HG03354 (cell line): Measurements from ENCODE around the gene LCA5L.
"Not testable (repeated sequence)": the region's sequence is repeated elsewhere in the genome, so short reads cannot be mapped to it uniquely, and the experiment has no call there.

Experiments
- ATAC-seq: cut with Tn5 transposase; IDR thresholded peaks from one replicate; pipeline ENCODE4 v1.9.1; 2021; ENCODE audit warnings: mild to moderate bottlenecking; ENCODE audit not compliant: unreplicated experiment, poor library complexity, severe bottlenecking

LCA5L gene

GRCh38 chr21:39452207-39452969, 6.8 kb upstream of the LCA5L start:
- ATAC-seq, result no peak

- ATAC-seq, result no peak
These were observed 6.0 kb upstream of the LCA5L start, which contains the start of gene SH3BGR for GRCh38 chr21:39451332-39452206. TSS of gene SH3BGR (plus strand) at chr21:39451970. CDS start at chr21:39452097, 127 bp downstream.

- ATAC-seq, result no peak
These were observed 1.7 kb upstream of the LCA5L start for GRCh38 chr21:39447264-39447663.

DNA sequence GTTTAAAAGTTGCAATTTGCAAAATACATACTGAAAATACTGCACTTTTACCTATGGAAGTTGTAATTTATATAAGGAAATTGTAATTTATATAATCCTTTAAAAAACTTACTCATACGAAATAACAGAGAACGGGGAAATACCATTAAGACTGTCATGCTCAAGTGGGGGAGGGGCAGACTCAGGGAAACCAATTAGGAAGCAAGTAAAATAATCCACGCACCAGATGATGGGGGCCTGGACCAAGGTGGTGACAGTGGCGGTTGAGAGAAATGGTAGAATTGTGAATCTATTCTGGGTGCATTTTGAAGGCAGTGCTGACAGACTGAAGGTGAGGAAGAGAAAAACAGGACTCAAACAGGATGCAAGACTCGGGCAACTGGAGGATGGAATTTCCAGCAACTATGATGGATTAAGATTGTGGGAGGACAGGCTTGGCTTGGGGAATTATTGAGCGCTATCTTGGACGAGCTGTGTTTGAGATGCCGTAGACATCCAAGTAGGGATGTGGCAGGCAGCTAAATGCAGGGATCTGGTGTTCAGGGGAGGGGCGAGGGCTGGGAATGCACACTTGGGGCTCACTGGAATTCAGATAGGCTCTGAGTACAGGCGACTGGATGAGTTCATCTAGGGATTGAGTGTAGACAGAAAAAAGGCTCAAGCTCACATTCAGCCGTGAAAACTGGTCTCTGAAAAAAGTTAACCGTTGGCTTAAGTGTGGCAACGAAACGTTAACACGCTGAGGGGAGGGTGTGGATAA, 977 bp downstream of the LCA5L start:
- peak; percentile 7 for ATAC-seq

GRCh38 chr21:39441502-39442475, 3.8 kb downstream of the LCA5L start:
- peak; percentile 37 for ATAC-seq

DNA sequence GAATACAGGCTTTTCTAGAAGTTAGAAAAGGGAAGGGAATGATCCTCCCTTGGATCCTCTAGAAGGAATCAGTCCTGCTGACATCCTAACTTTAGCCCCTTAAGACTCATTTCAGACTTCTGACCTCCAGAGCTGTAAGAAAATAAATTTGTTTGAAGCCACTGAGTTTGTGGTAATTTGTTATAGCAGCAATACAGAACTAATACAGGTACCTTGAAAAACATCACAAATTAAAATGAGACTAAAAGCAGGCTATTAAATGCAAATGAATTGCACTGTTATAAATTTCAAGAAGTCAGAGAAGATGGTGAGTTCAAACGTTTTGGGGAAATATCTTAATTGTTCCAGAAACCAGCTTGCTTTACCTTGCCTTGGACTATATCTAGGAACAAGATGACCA, 6.3 kb downstream of the LCA5L start:
- no peak for ATAC-seq

DNA sequence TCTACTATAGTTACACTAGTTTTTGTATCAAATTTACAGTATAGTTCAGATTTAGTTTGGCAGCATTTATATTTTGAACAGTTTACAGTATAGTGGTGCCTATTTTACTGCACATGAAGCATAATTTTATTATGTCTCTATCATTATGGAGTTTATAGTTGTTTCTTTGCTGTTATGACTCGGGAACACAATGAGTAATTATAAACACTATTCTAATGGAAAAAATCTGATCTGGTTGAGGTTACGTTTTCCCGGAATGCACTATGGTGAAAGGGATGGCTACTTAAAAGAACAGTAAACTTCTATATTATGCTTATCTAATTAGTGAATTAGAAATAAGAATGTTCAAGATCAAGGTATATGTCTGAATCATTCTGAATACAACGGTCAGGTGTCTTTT, 10.6 kb downstream of the LCA5L start:
- no peak for ATAC-seq

DNA sequence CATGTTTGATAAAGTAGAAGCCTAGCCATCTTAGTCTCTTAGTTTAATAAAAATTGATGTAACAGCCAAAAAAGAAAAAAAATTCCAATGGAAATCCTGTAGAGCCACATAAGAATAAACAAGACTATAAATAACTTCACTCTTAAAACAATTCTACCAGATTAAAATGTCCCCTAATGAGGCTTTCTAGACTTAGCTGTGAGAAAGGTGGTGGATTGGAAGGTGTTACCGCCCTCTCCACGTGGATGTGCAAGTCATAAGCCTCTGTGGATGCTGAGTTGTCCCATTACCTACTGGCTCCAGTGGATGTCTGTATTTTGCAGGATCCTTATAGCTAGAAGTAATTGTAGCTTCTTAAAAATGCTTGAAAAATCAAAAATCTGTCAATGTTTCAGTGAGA, 14.6 kb downstream of the LCA5L start:
- ATAC-seq, result no peak

GRCh38 chr21:39430457-39430856, 15.1 kb downstream of the LCA5L start:
- no peak for ATAC-seq

GRCh38 chr21:39430016-39430415, 15.6 kb downstream of the LCA5L start:
- no peak for ATAC-seq

- no peak for ATAC-seq
These were observed 16.1 kb downstream of the LCA5L start for GRCh38 chr21:39429445-39429844.

- ATAC-seq, result no peak
These were observed 22.9 kb downstream of the LCA5L start for GRCh38 chr21:39422527-39423241.

- not testable (repeated sequence) for ATAC-seq
These were observed 26.4 kb downstream of the LCA5L start for GRCh38 chr21:39419204-39419603.

DNA sequence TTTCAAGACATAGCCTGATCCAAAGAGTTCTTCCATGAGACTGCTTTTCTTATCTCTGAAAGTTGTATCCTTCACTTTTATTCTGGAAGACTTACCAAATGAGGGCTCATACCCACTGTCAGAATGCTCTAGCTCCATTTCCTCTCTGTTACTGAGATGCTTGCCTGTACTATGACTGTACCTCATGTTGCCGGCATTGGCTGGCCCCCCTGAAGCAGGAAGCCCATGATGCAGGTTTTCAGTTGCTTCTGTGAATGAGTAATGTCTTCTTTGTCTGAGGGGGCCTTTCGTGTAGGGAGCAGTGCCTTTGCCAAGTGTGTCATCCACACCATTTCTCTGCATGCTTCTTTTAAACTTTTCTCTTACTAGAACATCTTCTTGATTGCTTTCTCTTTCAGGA, 39.5 kb downstream of the LCA5L start:
- ATAC-seq, result no peak

- no peak for ATAC-seq
These were observed 45.4 kb downstream of the LCA5L start for GRCh38 chr21:39400173-39400572.

- ATAC-seq, result no peak
These were observed 47.8 kb downstream of the LCA5L start for GRCh38 chr21:39397646-39398385.

DNA sequence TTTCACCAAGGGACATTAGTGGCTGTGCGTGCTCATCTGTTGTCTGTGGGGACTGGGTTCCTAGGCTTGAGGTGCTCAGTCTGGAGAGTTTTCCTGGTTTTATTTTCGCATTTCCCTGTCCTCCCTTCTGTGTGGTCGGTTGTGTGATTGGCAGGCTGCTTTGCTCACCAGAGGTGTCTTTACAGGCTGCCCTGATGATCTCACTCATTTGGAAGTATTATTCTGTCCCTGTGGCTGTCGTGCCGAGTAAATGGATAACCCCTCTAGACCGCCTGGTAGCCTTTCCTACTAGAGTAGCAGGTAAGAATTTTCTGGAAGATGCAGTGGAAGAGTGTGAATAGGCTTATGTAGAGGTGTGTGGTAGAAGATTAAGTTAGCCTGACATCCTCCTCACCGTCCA, 52.6 kb downstream of the LCA5L start:
- no peak for ATAC-seq

DNA sequence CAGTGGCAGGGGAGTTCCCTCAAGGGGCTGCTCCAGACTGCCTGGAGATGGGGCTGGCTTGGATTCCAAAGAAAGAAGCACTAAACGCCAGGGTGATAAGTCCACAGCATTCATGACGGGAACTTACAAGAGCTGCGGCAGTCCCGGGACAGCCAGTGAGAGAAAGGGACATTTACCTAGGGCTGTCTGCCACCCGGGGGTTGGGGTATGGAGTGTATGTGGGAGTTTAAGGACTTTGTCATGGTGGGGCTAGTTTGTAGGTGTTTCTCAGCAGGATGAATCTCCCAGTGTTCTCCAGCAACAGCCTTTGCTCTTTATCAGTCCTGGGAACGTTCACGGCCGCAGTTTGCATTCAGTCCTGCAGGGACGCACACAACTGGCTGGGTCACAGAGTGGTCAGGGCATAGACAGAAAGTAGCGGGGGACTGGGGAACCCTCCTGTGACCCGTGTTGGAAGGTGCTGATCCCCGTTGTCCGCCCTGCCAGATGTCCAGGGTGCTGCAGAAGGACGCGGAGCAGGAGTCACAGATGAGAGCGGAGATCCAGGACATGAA, 55.3 kb downstream of the LCA5L start:
- no peak for ATAC-seq
